PC-9 (cell line): ENCODE results near the gene BBS9.

ENCODE experiments used
- CTCF ChIP-seq: fragments of 200-600 bp; sonication (generic); conservative IDR thresholded peaks from 2 replicates; pipeline ENCODE4 v1.6.1; 2017; ENCODE audit warnings: mixed run types, antibody characterized with exemption, mild to moderate bottlenecking, moderate library complexity
- EZH2 ChIP-seq: fragments of 200-600 bp; sonication (generic); IDR thresholded peaks from 2 replicates; pipeline ENCODE4 v1.8.0; 2017; ENCODE audit warnings: antibody characterized with exemption, low read depth

DNA sequence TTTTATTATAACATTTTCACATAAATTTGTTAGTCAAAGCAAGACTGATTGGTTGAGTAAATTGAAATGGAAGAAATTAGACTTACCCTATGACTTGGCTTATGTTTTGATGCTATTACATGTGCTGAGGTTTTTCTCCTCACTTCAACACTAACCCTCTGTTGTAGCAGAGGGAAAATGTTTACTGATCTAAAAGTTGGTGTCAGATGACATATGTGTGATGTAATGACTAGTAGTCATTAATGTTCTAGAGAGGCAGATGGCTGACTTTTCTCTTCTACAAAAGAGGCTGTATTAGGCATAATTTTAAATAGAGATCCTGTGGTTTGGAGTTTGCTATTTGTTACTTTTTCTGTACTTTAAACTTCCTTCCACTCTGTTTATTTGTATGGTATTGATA is 266.0 kb downstream of the BBS9 start:
- no peak for TF ChIP-seq CTCF
- no peak for TF ChIP-seq EZH2
